OCI-LY7 (cell line): ENCODE results near the gene UGT1A9. TPM values are rescaled to one million over a fixed set of nuclear protein-coding genes. Genes with fewer than 3 reads are reported as not detected.

Experiments
- BruUV-seq: library from RNA; stranded (reverse); fragments of 400-500 nt; replicated peaks from 2 replicates; lab custom pipeline; 2021; lab: Mats Ljungman, UMichigan
- CTCF ChIA-PET: fragments of 300-600 bp; sonication (Branson Sonifier 250); formaldehyde crosslinking; loops from one replicate; lab custom pipeline; 2022; ENCODE audit warnings: antibody characterized with exemption; ENCODE audit not compliant: unreplicated experiment; lab: Charles Lee
- POLR2A ChIA-PET: fragments of 300-600 bp; sonication (Branson Sonifier 250); formaldehyde crosslinking; loops from one replicate; lab custom pipeline; 2022; ENCODE audit warnings: antibody characterized with exemption; lab: Charles Lee
- DNase-seq: peaks from one replicate; pipeline ENCODE4 v3.0.0-alpha.2; 2015; ENCODE audit warnings: low spot score
- H2AFZ ChIP-seq: fragments of 200-600 bp; sonication (generic), shearing (Covaris generic); 2 replicates; pipeline ENCODE4 v1.6.1; 2014; ENCODE audit warnings: mild to moderate bottlenecking, antibody characterized with exemption, low read length, moderate library complexity
- H3K27ac ChIP-seq: fragments of 200-600 bp; sonication (generic); 2 replicates; pipeline ENCODE4 v1.5.1; 2014; ENCODE audit warnings: mixed run types, low read depth, mild to moderate bottlenecking, moderate library complexity, low read length, inconsistent platforms; ENCODE audit not compliant: poor library complexity, severe bottlenecking
- H3K36me3 ChIP-seq: fragments of 200-600 bp; sonication (generic); 2 replicates; pipeline ENCODE4 v1.6.1; 2014; ENCODE audit warnings: mild to moderate bottlenecking, antibody characterized with exemption, low read length, moderate library complexity, mixed read lengths; ENCODE audit not compliant: insufficient read depth
- H3K4me1 ChIP-seq: fragments of 200-600 bp; sonication (generic); 2 replicates; pipeline ENCODE4 v1.5.1; 2014; ENCODE audit warnings: mild to moderate bottlenecking, low read length; ENCODE audit not compliant: insufficient read depth, poor library complexity, severe bottlenecking
- H3K4me2 ChIP-seq: fragments of 200-600 bp; sonication (generic); 2 replicates; pipeline ENCODE4 v1.6.1; 2014; ENCODE audit warnings: mild to moderate bottlenecking, low read length
- H3K4me3 ChIP-seq: fragments of 200-600 bp; sonication (generic); 2 replicates; pipeline ENCODE4 v1.5.1; 2014; ENCODE audit warnings: mild to moderate bottlenecking, low read depth, low read length; ENCODE audit not compliant: poor library complexity, severe bottlenecking
- H3K79me2 ChIP-seq: fragments of 200-600 bp; sonication (generic); 2 replicates; pipeline ENCODE4 v1.6.1; 2016; ENCODE audit warnings: low read depth, mild to moderate bottlenecking, low read length, moderate library complexity, mixed read lengths; ENCODE audit not compliant: insufficient read depth
- H3K9me2 ChIP-seq: fragments of 200-600 bp; sonication (generic); 2 replicates; pipeline ENCODE4 v1.6.1; 2016; ENCODE audit warnings: mild to moderate bottlenecking, low read length, mixed read lengths; ENCODE audit not compliant: insufficient read depth
- H3K9me3 ChIP-seq: fragments of 200-600 bp; sonication (generic); 2 replicates; pipeline ENCODE4 v1.6.1; 2014; ENCODE audit warnings: mild to moderate bottlenecking, mixed run types, low read length, mixed read lengths
- H4K20me1 ChIP-seq: fragments of 200-600 bp; sonication (generic); 2 replicates; pipeline ENCODE4 v1.6.1; 2014; ENCODE audit warnings: mild to moderate bottlenecking, antibody characterized with exemption, low read length, moderate library complexity, mixed read lengths; ENCODE audit not compliant: insufficient read depth
- EZH2phosphoT487 ChIP-seq: fragments of 200-600 bp; sonication (generic); IDR thresholded peaks from 2 replicates; pipeline ENCODE4 v1.6.1; 2018; ENCODE audit warnings: low read depth, borderline replicate concordance, mild to moderate bottlenecking, mixed run types, antibody characterized with exemption, low read length, moderate library complexity, mixed read lengths
- intact Hi-C: fragments of 100-400 bp; cut with micrococcal nuclease; formaldehyde crosslinking; loops from one replicate; pipeline ENCODE4 v1.10.0; 2022; ENCODE audit not compliant: unreplicated experiment
- total RNA-seq, 2 experiments: library from RNA; depleted of rRNA in 1 of 2; stranded (reverse); fragments of >200 nt in 1 of 2; shearing (Covaris generic) in 1 of 2; gene quantifications; 2 replicates each; pipeline ENCODE4 v1.2.3, GENCODE V29; 2014 to 2022
- TF ChIP-seq, protein P1 (sequence below): fragments of 200-600 bp; sonication (generic); conservative IDR thresholded peaks from 2 replicates; pipeline ENCODE4 v1.5.1; 2014; ENCODE audit warnings: mild to moderate bottlenecking, antibody characterized with exemption, low read length, moderate library complexity, mixed read lengths

The UGT1A9 gene
- total RNA-seq, 2 experiments from 2014 or later = not detected

DNA sequence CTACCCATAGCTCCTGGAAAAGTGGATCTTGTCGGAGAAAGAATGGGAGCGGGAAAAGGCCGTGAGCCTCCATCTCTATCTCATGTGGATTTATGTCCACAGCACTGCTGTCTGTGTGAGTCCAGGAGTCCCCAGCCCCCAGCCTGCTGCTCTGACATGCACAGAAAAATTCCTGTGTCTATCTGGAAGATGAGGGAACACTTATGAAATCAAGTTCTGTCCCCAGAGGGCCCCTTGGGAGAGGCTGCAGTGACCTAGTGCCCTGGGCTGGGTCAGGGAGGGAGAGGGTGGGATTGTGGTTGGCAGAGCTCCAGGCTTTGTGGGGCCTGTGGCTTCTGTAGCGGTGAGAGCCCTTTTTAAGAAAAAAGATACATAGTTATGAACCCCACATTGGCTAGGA lies 145.1 kb downstream of the UGT1A9 start:
- Histone ChIP-seq H3K9me3 (no peaks in the 10 kb centered on the region), H3K27ac (no peak overlapping the region), H3K4me1 (no peaks in the 10 kb centered on the region), H3K79me2 (no peaks in the 10 kb centered on the region), H3K36me3 (no peaks in the 10 kb centered on the region), H3K9me2 (no peaks in the 10 kb centered on the region), H3K4me2 (no peak overlapping the region), H2AFZ (no peak overlapping the region), H3K4me3 (no peak overlapping the region), H4K20me1 (no peaks in the 10 kb centered on the region)
- BruUV-seq = no TSS peak
- POLR2A ChIA-PET = interaction anchor here (0.7 kb wide), 1 partner anchor 1216 kb away, joined by 3 read pairs; no protein-coding TSS in a partner anchor
- no peak for TF ChIP-seq EZH2phosphoT487
- TF ChIP-seq, protein P1, sequence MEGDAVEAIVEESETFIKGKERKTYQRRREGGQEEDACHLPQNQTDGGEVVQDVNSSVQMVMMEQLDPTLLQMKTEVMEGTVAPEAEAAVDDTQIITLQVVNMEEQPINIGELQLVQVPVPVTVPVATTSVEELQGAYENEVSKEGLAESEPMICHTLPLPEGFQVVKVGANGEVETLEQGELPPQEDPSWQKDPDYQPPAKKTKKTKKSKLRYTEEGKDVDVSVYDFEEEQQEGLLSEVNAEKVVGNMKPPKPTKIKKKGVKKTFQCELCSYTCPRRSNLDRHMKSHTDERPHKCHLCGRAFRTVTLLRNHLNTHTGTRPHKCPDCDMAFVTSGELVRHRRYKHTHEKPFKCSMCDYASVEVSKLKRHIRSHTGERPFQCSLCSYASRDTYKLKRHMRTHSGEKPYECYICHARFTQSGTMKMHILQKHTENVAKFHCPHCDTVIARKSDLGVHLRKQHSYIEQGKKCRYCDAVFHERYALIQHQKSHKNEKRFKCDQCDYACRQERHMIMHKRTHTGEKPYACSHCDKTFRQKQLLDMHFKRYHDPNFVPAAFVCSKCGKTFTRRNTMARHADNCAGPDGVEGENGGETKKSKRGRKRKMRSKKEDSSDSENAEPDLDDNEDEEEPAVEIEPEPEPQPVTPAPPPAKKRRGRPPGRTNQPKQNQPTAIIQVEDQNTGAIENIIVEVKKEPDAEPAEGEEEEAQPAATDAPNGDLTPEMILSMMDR = no peak
- intact Hi-C loops = no loop called here
- CTCF ChIA-PET = interaction anchor here (1.0 kb wide), 1 partner anchor 48 kb away, joined by 3 read pairs; no protein-coding TSS in a partner anchor
- DNase-seq = no peak

DNA sequence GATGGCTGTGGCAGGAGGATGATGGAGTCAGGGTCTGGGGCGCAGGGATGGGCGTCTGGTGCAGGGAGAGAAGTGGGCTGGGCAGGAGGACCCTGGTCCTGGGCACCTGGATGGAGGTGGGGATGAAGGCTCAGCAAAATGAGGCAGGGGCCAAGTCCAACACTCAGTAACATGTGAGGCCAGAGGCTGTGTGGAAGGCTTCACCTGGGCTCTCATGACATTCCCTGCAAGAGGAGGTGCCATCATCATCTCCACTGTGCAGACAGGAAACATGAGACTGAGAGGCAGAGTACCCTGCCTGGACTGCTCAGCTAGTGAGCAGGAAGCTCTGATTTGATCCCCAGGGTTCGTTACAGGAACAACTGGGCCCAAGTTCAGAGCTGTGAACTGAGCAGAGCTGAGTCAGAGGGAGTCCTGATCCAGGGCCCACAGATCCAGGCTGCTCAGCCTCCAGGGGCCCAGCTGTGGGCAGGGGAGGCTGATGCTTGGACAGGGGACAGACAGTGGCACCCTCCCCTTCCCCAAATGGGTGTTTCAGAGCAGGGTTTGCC lies 145.7 kb downstream of the UGT1A9 start:
- Histone ChIP-seq H3K9me3 (no peaks in the 10 kb centered on the region), H3K27ac (no peak overlapping the region), H4K20me1 (no peaks in the 10 kb centered on the region), H3K9me2 (no peaks in the 10 kb centered on the region), H3K4me3 (no peak overlapping the region), H3K36me3 (no peaks in the 10 kb centered on the region), H3K79me2 (no peaks in the 10 kb centered on the region), H2AFZ (no peak overlapping the region), H3K4me2 (no peak overlapping the region), H3K4me1 (no peaks in the 10 kb centered on the region)
- no peak for DNase-seq
- intact Hi-C loops = no loop called here
- no TSS peak for BruUV-seq
- TF ChIP-seq, protein P1 = no peak
- no peak for TF ChIP-seq EZH2phosphoT487
- ChIA-PET CTCF (interaction anchor here (1.0 kb wide), 1 partner anchor 47 kb away, joined by 3 read pairs; no protein-coding TSS in a partner anchor), POLR2A (no interaction called here)

DNA sequence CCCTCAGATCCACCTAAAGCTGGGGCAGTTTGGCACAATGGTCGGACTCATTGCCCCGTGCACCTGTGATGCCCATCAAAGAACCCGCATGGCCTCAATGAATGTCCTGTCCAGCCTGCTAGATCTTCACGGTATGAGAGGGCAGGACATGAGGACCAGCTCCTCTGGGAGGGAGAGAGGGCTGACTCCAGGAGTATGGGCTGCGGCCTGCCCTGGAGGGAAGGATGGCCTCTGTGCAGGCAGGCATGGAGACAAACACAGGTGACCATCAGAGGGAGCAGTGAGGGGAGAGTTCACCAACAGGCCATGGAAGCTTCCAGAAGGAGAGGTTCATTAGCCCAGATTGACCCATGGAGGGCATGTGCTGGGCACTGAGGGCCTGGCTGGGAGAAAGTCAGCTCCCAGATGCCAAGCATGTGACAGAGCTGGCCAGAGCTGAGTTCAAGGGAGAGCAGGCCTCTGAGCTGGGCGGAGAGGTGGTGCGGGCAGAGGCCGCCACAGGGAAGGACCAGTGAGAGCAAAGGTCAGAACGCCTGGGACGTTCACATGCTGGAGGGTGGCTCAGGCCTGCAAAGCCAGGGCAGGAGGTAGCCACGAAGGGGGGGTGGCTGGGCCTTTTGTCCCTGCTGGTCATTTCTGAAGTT lies 146.4 kb downstream of the UGT1A9 start:
- Histone ChIP-seq H2AFZ (no peak overlapping the region), H4K20me1 (no peaks in the 10 kb centered on the region), H3K4me2 (no peak overlapping the region), H3K9me2 (no peaks in the 10 kb centered on the region), H3K4me1 (no peaks in the 10 kb centered on the region), H3K36me3 (no peaks in the 10 kb centered on the region), H3K4me3 (no peak overlapping the region), H3K27ac (no peak overlapping the region), H3K79me2 (no peaks in the 10 kb centered on the region), H3K9me3 (no peaks in the 10 kb centered on the region)
- DNase-seq = no peak
- no TSS peak for BruUV-seq
- intact Hi-C loops = no loop called here
- TF ChIP-seq, protein P1 = no peak
- no peak for TF ChIP-seq EZH2phosphoT487
- POLR2A ChIA-PET = no interaction called here
- CTCF ChIA-PET = no interaction called here
